Measurements from ENCODE around the gene PLEKHG1.

DNA sequence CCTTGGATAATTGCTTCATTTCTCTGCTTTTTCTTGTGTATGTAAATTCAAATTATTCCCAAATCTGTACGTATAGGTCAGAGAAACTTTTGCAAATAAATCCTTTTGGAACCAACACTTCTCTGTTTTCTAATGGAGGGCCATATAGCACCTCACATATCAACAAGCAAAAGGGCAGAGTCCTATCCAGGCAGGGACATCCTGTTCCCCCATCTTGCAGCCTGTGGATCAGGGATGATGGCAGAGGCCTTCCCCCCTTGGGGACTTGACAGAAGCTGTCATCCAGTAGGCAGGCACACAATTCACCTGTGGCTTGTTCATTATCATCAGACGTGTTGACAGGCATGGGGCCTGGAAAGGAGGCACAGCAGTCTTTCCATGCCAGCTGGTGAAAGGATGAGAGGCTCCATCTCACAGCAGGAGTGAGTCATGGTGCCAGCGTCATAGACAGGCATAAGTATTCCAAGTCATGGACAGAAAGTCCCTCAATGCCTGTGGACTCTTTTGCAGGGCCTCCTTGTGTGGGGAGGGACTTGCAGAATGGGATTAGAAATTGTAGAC, 31.8 kb upstream of the PLEKHG1 start:
- TF ChIP-seq, protein P1, sequence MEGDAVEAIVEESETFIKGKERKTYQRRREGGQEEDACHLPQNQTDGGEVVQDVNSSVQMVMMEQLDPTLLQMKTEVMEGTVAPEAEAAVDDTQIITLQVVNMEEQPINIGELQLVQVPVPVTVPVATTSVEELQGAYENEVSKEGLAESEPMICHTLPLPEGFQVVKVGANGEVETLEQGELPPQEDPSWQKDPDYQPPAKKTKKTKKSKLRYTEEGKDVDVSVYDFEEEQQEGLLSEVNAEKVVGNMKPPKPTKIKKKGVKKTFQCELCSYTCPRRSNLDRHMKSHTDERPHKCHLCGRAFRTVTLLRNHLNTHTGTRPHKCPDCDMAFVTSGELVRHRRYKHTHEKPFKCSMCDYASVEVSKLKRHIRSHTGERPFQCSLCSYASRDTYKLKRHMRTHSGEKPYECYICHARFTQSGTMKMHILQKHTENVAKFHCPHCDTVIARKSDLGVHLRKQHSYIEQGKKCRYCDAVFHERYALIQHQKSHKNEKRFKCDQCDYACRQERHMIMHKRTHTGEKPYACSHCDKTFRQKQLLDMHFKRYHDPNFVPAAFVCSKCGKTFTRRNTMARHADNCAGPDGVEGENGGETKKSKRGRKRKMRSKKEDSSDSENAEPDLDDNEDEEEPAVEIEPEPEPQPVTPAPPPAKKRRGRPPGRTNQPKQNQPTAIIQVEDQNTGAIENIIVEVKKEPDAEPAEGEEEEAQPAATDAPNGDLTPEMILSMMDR (IDR thresholded peaks at IDR 0.05), result no peak
- no peak for TF ChIP-seq POLR2A (IDR thresholded peaks at IDR 0.05)

Data from testis (tissue), 2 donors.